Measurements from ENCODE around the gene FMOD.
"Not testable (repeated sequence)": the region's sequence is repeated elsewhere in the genome, so short reads cannot be mapped to it uniquely, and the experiment has no call there.

FMOD gene

GRCh38 chr1:203325418-203326091, 25.4 kb downstream of the FMOD start:
- no peak for DNase-seq

- DNase-seq = peak; percentile 36 to 40
Measured at GRCh38 chr1:203325026-203325417, 25.9 kb downstream of the FMOD start.

- peak; percentile 36 to 43 for DNase-seq
Measured at GRCh38 chr1:203324105-203325025, 26.6 kb downstream of the FMOD start.

- DNase-seq = no peak
Measured at GRCh38 chr1:203323587-203323986, 27.3 kb downstream of the FMOD start.

- DNase-seq = no peak
Measured at GRCh38 chr1:203322500-203323179, 28.3 kb downstream of the FMOD start.

- no peak for DNase-seq
Measured at GRCh38 chr1:203321273-203322052, 29.5 kb downstream of the FMOD start.

GRCh38 chr1:203320591-203321272, 30.2 kb downstream of the FMOD start:
- DNase-seq = peak; percentile 30 to 43

- DNase-seq = no peak
Measured at GRCh38 chr1:203318229-203318517, 32.7 kb downstream of the FMOD start.

- DNase-seq = no peak
Measured at GRCh38 chr1:203317429-203318228, 33.3 kb downstream of the FMOD start.

GRCh38 chr1:203316626-203317093, 34.3 kb downstream of the FMOD start:
- DNase-seq = no peak

GRCh38 chr1:203314025-203314759, 36.7 kb downstream of the FMOD start:
- not testable (repeated sequence) for DNase-seq

GRCh38 chr1:203311368-203312301, 39.3 kb downstream of the FMOD start:
- DNase-seq = no peak

- DNase-seq = no peak
Measured at GRCh38 chr1:203308923-203309331, 42.0 kb downstream of the FMOD start.

GRCh38 chr1:203308328-203308922, 42.5 kb downstream of the FMOD start:
- no peak for DNase-seq

- no peak for DNase-seq
Measured at GRCh38 chr1:203307641-203308126, 43.2 kb downstream of the FMOD start.

- peak in 1 of 2 experiments; percentile 50 for DNase-seq
Measured at GRCh38 chr1:203306965-203307541, 43.9 kb downstream of the FMOD start.

GRCh38 chr1:203306089-203306964, 44.6 kb downstream of the FMOD start:
- peak in 1 of 2 experiments; percentile 37 for DNase-seq

- no peak for DNase-seq
Measured at GRCh38 chr1:203305809-203306088, 45.2 kb downstream of the FMOD start.

All from activated CD4-positive, alpha-beta T cell treated with anti-CD3 and anti-CD28 coated beads, Interleukin-2, amount 50 U/mL, for 4 hours (primary cell).